ENCODE results near the gene EIF3D. TPM values are rescaled to one million over a fixed set of nuclear protein-coding genes. Genes with fewer than 3 reads are reported as not detected.

The EIF3D gene
- total and polyA plus RNA-seq, 9 of the 15 experiments (the other 6 are each of a cell fraction or from before 2014, with no cell fraction given): 191 to 422 (median 279) TPM

DNA sequence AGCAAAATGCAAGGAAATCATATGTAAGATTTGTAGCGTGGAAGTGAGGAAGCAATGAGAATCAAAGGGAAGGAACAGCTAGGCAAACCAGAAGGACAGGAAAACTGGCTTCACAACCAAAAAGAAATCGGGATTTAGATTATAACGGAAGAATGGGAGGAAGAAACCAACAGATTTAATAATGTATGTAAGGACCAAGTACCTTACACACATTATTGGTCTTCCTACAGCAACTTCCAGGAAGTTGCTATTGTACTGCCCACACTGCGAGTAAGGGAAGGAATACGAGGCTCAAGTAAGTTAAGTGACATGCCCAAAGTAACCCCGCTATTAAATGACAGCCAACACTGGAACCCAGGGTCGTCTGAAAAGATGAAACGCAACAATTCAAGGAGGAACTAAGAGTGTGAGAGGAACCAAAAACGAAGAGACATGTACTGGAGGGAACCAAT is 48.0 kb downstream of the EIF3D start (continued):
- TF ChIP-seq, protein P1, sequence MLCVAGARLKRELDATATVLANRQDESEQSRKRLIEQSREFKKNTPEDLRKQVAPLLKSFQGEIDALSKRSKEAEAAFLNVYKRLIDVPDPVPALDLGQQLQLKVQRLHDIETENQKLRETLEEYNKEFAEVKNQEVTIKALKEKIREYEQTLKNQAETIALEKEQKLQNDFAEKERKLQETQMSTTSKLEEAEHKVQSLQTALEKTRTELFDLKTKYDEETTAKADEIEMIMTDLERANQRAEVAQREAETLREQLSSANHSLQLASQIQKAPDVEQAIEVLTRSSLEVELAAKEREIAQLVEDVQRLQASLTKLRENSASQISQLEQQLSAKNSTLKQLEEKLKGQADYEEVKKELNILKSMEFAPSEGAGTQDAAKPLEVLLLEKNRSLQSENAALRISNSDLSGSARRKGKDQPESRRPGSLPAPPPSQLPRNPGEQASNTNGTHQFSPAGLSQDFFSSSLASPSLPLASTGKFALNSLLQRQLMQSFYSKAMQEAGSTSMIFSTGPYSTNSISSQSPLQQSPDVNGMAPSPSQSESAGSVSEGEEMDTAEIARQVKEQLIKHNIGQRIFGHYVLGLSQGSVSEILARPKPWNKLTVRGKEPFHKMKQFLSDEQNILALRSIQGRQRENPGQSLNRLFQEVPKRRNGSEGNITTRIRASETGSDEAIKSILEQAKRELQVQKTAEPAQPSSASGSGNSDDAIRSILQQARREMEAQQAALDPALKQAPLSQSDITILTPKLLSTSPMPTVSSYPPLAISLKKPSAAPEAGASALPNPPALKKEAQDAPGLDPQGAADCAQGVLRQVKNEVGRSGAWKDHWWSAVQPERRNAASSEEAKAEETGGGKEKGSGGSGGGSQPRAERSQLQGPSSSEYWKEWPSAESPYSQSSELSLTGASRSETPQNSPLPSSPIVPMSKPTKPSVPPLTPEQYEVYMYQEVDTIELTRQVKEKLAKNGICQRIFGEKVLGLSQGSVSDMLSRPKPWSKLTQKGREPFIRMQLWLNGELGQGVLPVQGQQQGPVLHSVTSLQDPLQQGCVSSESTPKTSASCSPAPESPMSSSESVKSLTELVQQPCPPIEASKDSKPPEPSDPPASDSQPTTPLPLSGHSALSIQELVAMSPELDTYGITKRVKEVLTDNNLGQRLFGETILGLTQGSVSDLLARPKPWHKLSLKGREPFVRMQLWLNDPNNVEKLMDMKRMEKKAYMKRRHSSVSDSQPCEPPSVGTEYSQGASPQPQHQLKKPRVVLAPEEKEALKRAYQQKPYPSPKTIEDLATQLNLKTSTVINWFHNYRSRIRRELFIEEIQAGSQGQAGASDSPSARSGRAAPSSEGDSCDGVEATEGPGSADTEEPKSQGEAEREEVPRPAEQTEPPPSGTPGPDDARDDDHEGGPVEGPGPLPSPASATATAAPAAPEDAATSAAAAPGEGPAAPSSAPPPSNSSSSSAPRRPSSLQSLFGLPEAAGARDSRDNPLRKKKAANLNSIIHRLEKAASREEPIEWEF (CRISPR knock-in tag; IDR thresholded peaks at IDR 0.05): no peak
- TF ChIP-seq ZC3H11A (IDR thresholded peaks at IDR 0.05; ENCODE audit: low read depth, low read length) (0 out of 2 replicates have a peak, but pooled peaks have one; percentile 24), CBX3 (IDR thresholded peaks at IDR 0.05; ENCODE audit: borderline replicate concordance in 1 of 2, low read length in 2 of 2) (peak in 1 of 2 experiments; percentile 55; a peak in 1 of 3 replicates), HNRNPL (IDR thresholded peaks at IDR 0.05; ENCODE audit: low read depth, low read length) (no peak), SPI1 (IDR thresholded peaks at IDR 0.05; ENCODE audit: borderline replicate concordance, low read depth, low read length) (0 out of 2 replicates have a peak, but pooled peaks have one; percentile 22), TAF9B (IDR thresholded peaks at IDR 0.05; ENCODE audit: partially characterized antibody) (peak; percentile 60), ZFPM2 (CRISPR knock-in tag; IDR thresholded peaks at IDR 0.05) (no peak), ZFX (CRISPR knock-in tag; IDR thresholded peaks at IDR 0.05) (peak; percentile 34; the same call in 1 of the 2 replicates), SIN3A (IDR thresholded peaks at IDR 0.05; ENCODE audit: borderline replicate concordance in 2 of 2, control insufficient read depth in 1 of 2, low read depth in 2 of 2, low read length in 2 of 2) (peak in 1 of 2 experiments; percentile 27; a peak in 1 of 4 replicates), ETV1 (tag; conservative IDR thresholded peaks at IDR 0.05; ENCODE audit: low read depth) (0 out of 2 replicates have a peak, but pooled peaks have one; percentile 15), NFRKB (IDR thresholded peaks at IDR 0.05; ENCODE audit: low read depth) (peak; percentile 84)
- TF ChIP-seq, protein P2, sequence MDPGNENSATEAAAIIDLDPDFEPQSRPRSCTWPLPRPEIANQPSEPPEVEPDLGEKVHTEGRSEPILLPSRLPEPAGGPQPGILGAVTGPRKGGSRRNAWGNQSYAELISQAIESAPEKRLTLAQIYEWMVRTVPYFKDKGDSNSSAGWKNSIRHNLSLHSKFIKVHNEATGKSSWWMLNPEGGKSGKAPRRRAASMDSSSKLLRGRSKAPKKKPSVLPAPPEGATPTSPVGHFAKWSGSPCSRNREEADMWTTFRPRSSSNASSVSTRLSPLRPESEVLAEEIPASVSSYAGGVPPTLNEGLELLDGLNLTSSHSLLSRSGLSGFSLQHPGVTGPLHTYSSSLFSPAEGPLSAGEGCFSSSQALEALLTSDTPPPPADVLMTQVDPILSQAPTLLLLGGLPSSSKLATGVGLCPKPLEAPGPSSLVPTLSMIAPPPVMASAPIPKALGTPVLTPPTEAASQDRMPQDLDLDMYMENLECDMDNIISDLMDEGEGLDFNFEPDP (CRISPR knock-in tag; IDR thresholded peaks at IDR 0.05): no peak
- TF ChIP-seq, protein P3, sequence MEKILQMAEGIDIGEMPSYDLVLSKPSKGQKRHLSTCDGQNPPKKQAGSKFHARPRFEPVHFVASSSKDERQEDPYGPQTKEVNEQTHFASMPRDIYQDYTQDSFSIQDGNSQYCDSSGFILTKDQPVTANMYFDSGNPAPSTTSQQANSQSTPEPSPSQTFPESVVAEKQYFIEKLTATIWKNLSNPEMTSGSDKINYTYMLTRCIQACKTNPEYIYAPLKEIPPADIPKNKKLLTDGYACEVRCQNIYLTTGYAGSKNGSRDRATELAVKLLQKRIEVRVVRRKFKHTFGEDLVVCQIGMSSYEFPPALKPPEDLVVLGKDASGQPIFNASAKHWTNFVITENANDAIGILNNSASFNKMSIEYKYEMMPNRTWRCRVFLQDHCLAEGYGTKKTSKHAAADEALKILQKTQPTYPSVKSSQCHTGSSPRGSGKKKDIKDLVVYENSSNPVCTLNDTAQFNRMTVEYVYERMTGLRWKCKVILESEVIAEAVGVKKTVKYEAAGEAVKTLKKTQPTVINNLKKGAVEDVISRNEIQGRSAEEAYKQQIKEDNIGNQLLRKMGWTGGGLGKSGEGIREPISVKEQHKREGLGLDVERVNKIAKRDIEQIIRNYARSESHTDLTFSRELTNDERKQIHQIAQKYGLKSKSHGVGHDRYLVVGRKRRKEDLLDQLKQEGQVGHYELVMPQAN (IDR thresholded peaks at IDR 0.05; ENCODE audit: borderline replicate concordance): peak; percentile 25; the same call in 1 of the 2 replicates

Data from K562 (cell line).